GM21515 (cell line): ENCODE data around the gene RFPL1.
A peak's percentile ranks its signal among the peaks of the same experiment; 100 is the strongest.
"Not testable (repeated sequence)": the region's sequence is repeated elsewhere in the genome, so short reads cannot be mapped to it uniquely, and the experiment has no call there.

Experiments used
- ATAC-seq: cut with Tn5 transposase; IDR thresholded peaks from one replicate; pipeline ENCODE4 v1.9.1; 2021; ENCODE audit not compliant: unreplicated experiment

RFPL1 gene

DNA sequence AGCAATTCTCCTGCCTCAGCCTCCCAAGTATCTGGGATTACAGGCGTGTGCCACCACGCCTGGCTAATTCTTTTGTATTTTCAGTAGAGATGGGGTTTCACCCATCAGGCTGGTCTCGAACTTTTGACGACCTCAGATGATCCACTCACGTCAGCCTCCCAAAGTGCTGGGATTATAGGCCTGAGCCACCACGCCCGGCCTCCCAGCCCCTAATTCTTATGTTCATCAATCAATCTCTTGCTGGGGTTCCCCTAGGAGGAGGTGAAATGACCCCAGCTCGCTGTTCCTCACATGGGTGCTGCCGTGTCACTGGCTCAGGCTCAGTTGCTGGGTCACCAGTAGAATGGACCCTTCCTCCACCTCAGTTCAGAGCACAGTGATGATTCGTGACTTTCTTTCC lies at the start of gene RFPL1:
RFPL1 (plus strand) TSS at position 301 of the 400 bp plus-strand sequence.
- ATAC-seq, result not testable (repeated sequence)

DNA sequence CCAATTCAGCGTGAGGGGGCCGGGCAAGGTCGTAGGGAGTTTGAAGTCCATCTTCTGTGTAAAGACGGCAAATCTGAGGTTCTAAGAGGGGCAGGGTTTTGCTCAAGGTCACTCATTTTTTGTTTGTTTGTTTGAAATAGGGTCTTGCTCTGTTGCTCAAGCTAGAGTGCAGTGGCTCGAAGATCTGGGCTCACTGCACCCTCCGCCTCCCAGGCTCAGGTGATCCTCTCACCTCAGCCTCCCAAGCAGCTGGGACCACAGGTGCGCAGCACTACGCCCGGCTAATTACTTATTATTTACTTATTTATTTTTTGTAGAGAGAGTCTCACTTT lies 49.7 kb upstream of the RFPL1 start:
- peak; percentile 5 for ATAC-seq

- ATAC-seq, result no peak
Measured at GRCh38 chr22:29390270-29390669, 48.1 kb upstream of the RFPL1 start.

- no peak for ATAC-seq
Measured at GRCh38 chr22:29391546-29391945, 46.8 kb upstream of the RFPL1 start.

DNA sequence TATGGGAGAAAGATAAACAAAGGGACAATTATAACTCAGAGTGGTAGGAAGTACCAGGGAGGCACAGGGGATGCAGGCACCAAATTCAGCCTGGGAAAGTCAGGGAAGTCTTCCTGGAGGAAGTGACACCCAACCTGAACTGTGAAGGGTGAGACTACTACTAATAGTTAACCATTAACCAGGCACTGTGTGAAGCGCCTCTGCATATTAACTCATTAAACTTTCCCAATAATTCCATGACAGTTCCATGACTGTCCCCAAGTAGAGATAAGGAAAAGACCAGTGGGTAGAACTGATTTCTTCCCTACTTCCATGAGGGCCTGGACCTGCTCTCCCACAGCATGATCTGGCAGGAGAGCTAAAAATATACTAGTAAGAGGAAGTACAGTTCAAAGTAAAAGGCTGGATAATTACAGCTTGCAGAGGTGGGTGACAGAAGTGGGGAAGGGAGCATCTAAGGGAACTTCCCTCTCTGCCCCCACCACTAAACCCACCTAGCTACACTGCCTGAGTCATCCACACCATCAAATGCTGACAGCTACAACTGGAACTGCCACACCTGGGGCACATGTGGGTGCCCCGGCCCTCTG lies 45.3 kb upstream of the RFPL1 start:
- no peak for ATAC-seq

DNA sequence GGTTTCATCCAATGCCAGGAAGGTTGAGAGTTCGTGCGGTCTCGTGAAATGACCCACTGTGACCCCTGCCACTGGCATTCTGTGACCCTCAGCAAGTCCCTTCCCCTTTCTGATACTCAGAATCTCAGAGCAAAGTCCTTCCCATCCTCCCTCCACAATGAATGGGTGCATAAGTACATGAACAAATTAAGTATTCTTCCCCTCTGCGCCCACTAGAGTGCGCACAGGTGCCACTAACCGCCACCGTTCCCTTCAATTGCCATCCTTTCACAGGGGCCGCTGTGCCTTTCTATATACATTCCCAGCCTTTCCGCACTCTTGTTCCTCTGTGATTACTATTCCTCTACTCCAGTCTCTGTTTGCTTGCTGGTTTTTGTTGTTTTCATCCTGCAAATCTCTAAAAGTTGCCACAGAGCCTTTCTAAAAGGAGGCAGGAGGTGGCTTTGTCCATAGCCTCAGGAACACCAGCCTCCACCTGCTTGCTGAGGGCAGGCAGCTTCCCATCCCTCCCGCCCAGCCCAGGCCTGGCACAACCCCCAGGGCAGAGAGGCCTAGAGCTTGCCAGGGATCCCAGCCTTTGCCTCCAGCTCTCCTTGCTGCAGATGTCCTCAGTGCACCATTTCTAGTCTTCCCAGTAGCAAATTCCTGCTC lies 43.3 kb upstream of the RFPL1 start:
- ATAC-seq, result no peak

- no peak for ATAC-seq
Measured at GRCh38 chr22:29396126-29396525, 42.3 kb upstream of the RFPL1 start.

- no peak for ATAC-seq
Measured at GRCh38 chr22:29397791-29398190, 40.6 kb upstream of the RFPL1 start.

DNA sequence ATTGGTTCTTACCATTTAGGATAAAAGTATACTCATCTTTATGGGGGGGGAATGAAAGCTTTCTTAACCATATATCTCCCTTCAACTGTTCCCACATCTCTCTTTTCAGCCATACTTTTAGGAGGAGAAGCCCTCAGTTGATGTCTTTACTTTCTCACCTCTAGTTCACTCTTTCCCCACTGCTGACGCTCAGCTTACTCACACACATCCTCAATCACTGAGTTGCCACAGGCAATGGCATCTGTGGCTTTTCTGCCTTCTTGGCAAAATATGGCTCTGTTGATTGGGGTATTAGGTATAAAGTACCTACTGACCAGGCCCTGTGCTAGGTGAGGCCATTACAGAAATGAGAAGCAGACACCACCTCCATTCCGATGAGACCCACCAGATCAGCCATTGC lies 37.8 kb upstream of the RFPL1 start:
- no peak for ATAC-seq

DNA sequence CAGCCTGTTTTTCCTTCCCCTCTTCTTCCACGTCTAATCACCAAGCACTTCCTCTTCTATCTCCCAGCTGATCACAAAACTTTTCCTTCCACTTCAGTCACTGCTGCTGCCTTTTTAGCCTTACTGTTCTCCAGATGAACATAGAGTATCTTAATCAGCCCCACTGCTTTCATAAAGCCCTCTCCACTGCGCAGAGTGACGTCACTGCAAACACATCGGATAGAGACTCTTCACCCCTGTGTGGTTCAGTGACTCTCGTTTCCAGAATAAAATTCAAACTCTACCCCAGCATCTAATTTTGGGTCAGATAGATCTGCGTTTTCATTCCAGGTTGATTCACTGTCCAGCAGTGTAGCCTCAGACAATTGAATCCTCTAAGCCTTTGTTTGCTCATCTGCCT lies 36.8 kb upstream of the RFPL1 start:
- not testable (repeated sequence) for ATAC-seq

DNA sequence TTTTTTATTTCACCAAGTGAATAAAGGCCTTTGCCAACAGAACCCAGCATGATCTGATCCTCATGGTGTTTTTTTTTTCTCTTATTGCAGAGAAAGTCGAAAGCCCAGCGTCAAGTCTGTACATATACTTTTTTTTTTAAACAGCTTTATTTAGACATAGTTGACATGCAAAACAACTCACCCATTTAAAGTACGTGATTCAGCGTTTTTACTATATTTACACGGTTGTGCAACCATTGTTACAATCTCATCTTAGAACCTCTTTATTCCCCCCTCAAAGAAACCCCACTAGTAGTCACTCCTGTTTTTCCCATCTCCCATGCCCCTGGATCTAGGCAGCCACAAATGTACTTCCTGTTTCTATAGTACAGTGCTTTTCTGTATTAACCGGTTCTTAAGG lies 29.4 kb upstream of the RFPL1 start:
- no peak for ATAC-seq

- ATAC-seq, result peak; percentile 56
Measured at GRCh38 chr22:29411569-29412211, 26.7 kb upstream of the RFPL1 start.

DNA sequence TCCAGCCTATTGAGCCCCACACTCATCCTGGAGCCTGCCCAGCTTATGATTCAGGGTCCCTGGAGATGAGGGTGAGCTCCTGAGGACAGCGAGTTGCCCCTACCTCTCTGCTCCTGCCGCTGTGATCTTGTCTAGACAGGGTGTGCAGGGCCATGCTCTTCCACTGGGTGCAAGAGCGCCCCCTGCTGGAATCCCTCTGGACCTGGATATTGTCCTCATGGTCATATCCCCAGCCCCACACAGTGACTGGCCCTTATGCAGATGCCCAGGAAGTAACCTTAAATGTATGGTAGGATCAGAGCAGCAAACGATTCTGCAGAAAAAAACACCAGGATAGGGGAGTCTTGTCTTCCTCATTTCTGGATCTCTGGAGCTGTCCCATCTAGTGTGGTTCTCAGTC lies 25.6 kb upstream of the RFPL1 start:
- not testable (repeated sequence) for ATAC-seq

DNA sequence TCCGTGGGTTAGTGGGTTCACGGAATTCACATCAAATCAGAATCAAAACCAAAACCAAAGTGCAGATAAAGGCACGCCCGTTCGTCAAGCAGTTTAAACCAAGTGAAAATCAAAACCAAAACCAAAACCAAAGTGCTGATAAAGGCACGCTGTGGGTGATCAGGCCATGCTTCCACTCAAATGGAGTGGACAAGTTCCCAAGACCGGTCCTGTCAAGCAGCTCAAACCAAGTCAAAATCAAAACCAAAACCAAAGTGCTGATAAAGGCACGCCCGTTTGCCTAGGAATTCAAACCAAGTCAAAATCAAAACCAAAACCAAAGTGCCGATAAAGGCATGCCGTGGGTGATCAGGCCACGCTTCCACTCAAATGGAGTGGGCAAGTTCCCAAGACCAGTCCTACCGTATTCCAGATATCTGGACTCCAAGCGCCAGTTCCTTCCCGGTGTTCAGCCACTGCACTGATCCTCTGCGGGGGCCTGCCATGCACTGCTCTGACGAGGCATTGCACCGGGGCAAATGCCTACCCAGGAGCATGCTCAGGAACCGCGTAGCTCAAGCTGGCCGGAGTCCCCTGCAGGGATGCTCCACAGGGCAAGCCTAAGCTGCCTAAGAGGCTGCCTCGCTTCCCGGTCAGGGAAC lies 23.3 kb upstream of the RFPL1 start:
- ATAC-seq, result not testable (repeated sequence)

- ATAC-seq, result not testable (repeated sequence)
Measured at GRCh38 chr22:29418704-29419103, 19.7 kb upstream of the RFPL1 start.

GRCh38 chr22:29426476-29426875 lies 11.9 kb upstream of the RFPL1 start:
- no peak for ATAC-seq

GRCh38 chr22:29427176-29427760 lies 11.1 kb upstream of the RFPL1 start:
- no peak for ATAC-seq

DNA sequence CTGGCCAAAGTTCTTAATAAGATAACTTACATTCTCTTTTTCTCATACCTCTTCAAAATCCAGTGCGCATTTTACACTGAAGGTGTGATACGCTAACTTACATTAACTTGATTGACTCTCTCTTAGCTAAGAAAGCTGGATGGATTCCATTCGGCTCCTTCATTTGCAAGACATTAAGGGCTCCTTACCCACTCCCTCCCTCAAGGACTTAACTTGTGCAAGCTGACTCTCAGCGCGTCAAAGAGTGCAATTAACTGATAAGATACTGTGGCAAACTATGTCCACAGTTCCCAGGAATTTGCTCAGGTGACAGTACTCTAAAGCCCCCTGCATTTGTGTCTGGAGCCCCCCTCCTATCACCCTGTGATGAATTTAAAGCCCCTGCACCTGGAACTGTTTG lies 6.4 kb upstream of the RFPL1 start:
- no peak for ATAC-seq

- no peak for ATAC-seq
Measured at GRCh38 chr22:29433856-29434255, 4.5 kb upstream of the RFPL1 start.

- no peak for ATAC-seq
Measured at GRCh38 chr22:29434288-29434687, 4.1 kb upstream of the RFPL1 start.

DNA sequence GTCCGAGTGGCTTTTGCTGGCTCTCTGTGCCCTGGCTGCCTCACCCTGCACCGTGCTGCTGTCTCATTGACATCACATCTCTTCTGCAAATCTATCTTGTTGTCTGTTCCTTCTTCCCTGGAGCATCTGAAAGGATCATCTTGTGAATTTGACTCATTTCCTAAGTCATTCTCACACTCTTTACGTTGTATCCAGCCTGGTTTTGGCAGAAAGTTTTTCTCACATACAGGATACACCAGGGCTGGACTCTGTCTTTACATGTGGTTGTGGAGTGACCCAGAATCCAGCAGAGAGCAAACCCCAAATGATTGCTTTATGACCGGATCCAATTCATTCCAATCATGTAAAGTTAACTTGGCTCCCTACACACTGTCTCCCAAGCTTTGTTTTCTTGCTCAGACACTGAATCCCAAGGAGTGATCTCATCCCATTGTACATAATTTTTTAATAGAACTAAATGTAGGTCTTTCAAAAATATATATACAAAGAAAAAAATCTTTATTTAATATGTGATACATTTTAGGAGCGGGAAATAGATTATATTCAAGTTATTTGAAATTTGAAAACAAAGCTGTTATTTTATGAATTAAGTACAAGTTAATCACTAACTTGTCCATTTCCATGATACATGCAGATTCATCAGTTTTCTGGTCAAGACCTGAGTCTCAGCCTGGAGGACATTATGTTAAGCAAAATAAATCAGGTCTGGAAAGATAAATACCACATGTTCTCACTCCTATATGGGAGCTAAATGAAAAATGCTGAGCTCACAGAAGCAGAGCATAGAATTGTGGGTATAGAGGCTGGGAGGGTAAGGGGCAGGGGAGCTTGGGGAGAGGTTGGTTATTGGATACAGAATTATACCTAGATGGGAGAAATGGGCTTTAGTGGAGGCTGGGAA lies 2.9 kb upstream of the RFPL1 start:
- no peak for ATAC-seq
